NB4 (cell line): Measurements from ENCODE around the gene MBNL1.
"Not testable (repeated sequence)": the region's sequence is repeated elsewhere in the genome, so short reads cannot be mapped to it uniquely, and the experiment has no call there.

Source experiments
- POLR2A ChIP-seq: IDR thresholded peaks from 2 replicates; pipeline ENCODE4 v1.6.1; 2011; ENCODE audit warnings: mild to moderate bottlenecking; ENCODE audit not compliant: insufficient read length; ENCODE audit errors: extremely low read depth
- TF ChIP-seq, protein P1 (sequence below): IDR thresholded peaks from one replicate; pipeline ENCODE4 v1.5.1; 2012; ENCODE audit warnings: low read depth, low read length

DNA sequence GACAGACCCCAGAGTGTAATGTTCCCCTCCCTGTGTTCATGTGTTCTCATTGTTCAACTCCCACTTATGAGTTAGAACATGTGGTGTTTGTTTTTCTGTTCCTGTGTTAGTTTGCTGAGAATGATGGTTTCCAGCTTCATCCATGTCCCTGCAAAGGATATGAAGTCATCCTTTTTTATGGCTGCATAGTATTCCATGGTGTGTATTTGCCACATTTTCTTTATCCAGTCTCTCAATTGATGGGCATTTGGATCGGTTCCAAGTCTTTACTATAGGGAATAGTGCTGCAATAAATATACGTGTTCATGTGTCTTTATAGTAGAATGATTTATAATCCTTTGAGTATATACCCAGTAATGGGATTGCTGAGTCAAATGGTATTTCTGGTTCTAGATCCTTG lies 98.5 kb downstream of the MBNL1 start:
- TF ChIP-seq, protein P1, sequence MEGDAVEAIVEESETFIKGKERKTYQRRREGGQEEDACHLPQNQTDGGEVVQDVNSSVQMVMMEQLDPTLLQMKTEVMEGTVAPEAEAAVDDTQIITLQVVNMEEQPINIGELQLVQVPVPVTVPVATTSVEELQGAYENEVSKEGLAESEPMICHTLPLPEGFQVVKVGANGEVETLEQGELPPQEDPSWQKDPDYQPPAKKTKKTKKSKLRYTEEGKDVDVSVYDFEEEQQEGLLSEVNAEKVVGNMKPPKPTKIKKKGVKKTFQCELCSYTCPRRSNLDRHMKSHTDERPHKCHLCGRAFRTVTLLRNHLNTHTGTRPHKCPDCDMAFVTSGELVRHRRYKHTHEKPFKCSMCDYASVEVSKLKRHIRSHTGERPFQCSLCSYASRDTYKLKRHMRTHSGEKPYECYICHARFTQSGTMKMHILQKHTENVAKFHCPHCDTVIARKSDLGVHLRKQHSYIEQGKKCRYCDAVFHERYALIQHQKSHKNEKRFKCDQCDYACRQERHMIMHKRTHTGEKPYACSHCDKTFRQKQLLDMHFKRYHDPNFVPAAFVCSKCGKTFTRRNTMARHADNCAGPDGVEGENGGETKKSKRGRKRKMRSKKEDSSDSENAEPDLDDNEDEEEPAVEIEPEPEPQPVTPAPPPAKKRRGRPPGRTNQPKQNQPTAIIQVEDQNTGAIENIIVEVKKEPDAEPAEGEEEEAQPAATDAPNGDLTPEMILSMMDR: not testable (repeated sequence)
- not testable (repeated sequence) for TF ChIP-seq POLR2A
